Measurements from ENCODE around the gene MAD1L1.
"Not testable (repeated sequence)": the region's sequence is repeated elsewhere in the genome, so short reads cannot be mapped to it uniquely, and the experiment has no call there.

The MAD1L1 gene

GRCh38 chr7:2000746-2001321 is 231.9 kb downstream of the MAD1L1 start:
- no peak for TF ChIP-seq CTCF (IDR thresholded peaks at IDR 0.05; ENCODE audit: low read depth, low read length, missing control alignments)
- in situ Hi-C loops (cut with HindIII; ENCODE audit: low sequenced_read_pairs) = no loop called here
- no peak overlapping the region for H3K4me3 ChIP-seq (ENCODE audit: low read depth, low read length)
- DNase-seq (ENCODE audit: low read depth) = no peak

- in situ Hi-C loops (cut with HindIII; ENCODE audit: low sequenced_read_pairs) = no loop called here
- no peak overlapping the region for H3K4me3 ChIP-seq (ENCODE audit: low read depth, low read length)
- no peak for DNase-seq (ENCODE audit: low read depth)
- TF ChIP-seq CTCF (IDR thresholded peaks at IDR 0.05; ENCODE audit: low read depth, low read length, missing control alignments) = no peak
Measured at GRCh38 chr7:2000153-2000687, 232.5 kb downstream of the MAD1L1 start.

GRCh38 chr7:1999278-1999984 is 233.3 kb downstream of the MAD1L1 start:
- in situ Hi-C loops (cut with HindIII; ENCODE audit: low sequenced_read_pairs) = no loop called here
- TF ChIP-seq CTCF (IDR thresholded peaks at IDR 0.05; ENCODE audit: low read depth, low read length, missing control alignments) = no peak

GRCh38 chr7:1998146-1998545 is 234.6 kb downstream of the MAD1L1 start:
- in situ Hi-C loops (cut with HindIII; ENCODE audit: low sequenced_read_pairs) = no loop called here
- TF ChIP-seq CTCF (IDR thresholded peaks at IDR 0.05; ENCODE audit: low read depth, low read length, missing control alignments) = no peak
- DNase-seq (ENCODE audit: low read depth) = no peak
- H3K4me3 ChIP-seq (ENCODE audit: low read depth, low read length) = no peak overlapping the region

More at GRCh38 chr7:1999278-1999984, 233.3 kb downstream of the MAD1L1 start:
- no peak for DNase-seq (ENCODE audit: low read depth)
- no peak overlapping the region for H3K4me3 ChIP-seq (ENCODE audit: low read depth, low read length)

GRCh38 chr7:1997537-1998076 is 235.1 kb downstream of the MAD1L1 start:
- TF ChIP-seq CTCF (IDR thresholded peaks at IDR 0.05; ENCODE audit: low read depth, low read length, missing control alignments) = no peak
- no peak for DNase-seq (ENCODE audit: low read depth)
- H3K4me3 ChIP-seq (ENCODE audit: low read depth, low read length) = no peak overlapping the region
- in situ Hi-C loops (cut with HindIII; ENCODE audit: low sequenced_read_pairs) = no loop called here

- TF ChIP-seq CTCF (IDR thresholded peaks at IDR 0.05; ENCODE audit: low read depth, low read length, missing control alignments) = no peak
- DNase-seq (ENCODE audit: low read depth) = no peak
- in situ Hi-C loops (cut with HindIII; ENCODE audit: low sequenced_read_pairs) = no loop called here
- H3K4me3 ChIP-seq (ENCODE audit: low read depth, low read length) = no peak overlapping the region
Measured at GRCh38 chr7:1996816-1997215, 235.9 kb downstream of the MAD1L1 start.

- in situ Hi-C loops (cut with HindIII; ENCODE audit: low sequenced_read_pairs); DNase-seq (ENCODE audit: low read depth); H3K4me3 ChIP-seq (ENCODE audit: low read depth, low read length): not testable (repeated sequence)
Measured at GRCh38 chr7:1995911-1996420, 236.8 kb downstream of the MAD1L1 start.

Data from astrocyte of the cerebellum (primary cell).